ENCODE results near the gene CLEC16A.

GRCh38 chr16:10934325-10935107 lies 9.8 kb upstream of the CLEC16A start:
- TF ChIP-seq CTCF (IDR thresholded peaks at IDR 0.05) (no peak), POLR2A (IDR thresholded peaks at IDR 0.05) (no peak)

Data from transverse colon (tissue), 3 donors.